Astrocyte (in vitro differentiated cells and primary cell): ENCODE results near the gene KREMEN1. TPM values are rescaled to one million over a fixed set of nuclear protein-coding genes. Genes with fewer than 3 reads are reported as not detected.

Source experiments
- DNase-seq: peaks from one replicate; pipeline ENCODE4 v3.0.0-alpha.2; 2010; ENCODE audit warnings: low read depth
- FAIRE-seq: peaks from 2 replicates; lab custom pipeline; 2011; peaks lifted over from hg19 to GRCh38; lab: Jason Lieb, UNC
- H2AFZ ChIP-seq: 2 replicates; pipeline ENCODE4 v1.6.0; 2012; ENCODE audit warnings: low read depth, low read length, inconsistent platforms
- H3K27ac ChIP-seq: 2 replicates; pipeline ENCODE4 v1.5.1; 2011; ENCODE audit warnings: low read depth, low read length, inconsistent platforms
- H3K27me3 ChIP-seq: 2 replicates; pipeline ENCODE4 v1.6.0; 2011; ENCODE audit warnings: low read length, inconsistent platforms; ENCODE audit not compliant: insufficient read depth
- H3K36me3 ChIP-seq: 2 replicates; pipeline ENCODE4 v1.5.1; 2011; ENCODE audit warnings: low read length, inconsistent platforms; ENCODE audit not compliant: insufficient read depth
- H3K4me1 ChIP-seq: 2 replicates; pipeline ENCODE4 v1.5.1; 2011; ENCODE audit warnings: low read length, inconsistent platforms; ENCODE audit not compliant: insufficient read depth
- H3K4me2 ChIP-seq: 2 replicates; pipeline ENCODE4 v1.6.0; 2012; ENCODE audit warnings: low read length, inconsistent platforms
- H3K4me3 ChIP-seq: 2 replicates; pipeline ENCODE4 v1.5.1; 2011; ENCODE audit warnings: low read depth, mild to moderate bottlenecking, low read length, inconsistent platforms; ENCODE audit not compliant: insufficient read depth
- H3K79me2 ChIP-seq: 2 replicates; pipeline ENCODE4 v1.6.0; 2012; ENCODE audit warnings: mild to moderate bottlenecking, low read length, inconsistent platforms; ENCODE audit not compliant: insufficient read depth
- H3K9ac ChIP-seq: 2 replicates; pipeline ENCODE4 v1.6.0; 2012; ENCODE audit warnings: mild to moderate bottlenecking, low read length, inconsistent platforms
- H3K9me3 ChIP-seq: 2 replicates; pipeline ENCODE4 v1.5.1; 2012; ENCODE audit warnings: low read depth, mild to moderate bottlenecking, low read length, inconsistent platforms; ENCODE audit not compliant: insufficient read depth
- H4K20me1 ChIP-seq: 2 replicates; pipeline ENCODE4 v1.6.0; 2012; ENCODE audit warnings: low read length, inconsistent platforms; ENCODE audit not compliant: insufficient read depth
- H3K27ac Mint-ChIP-seq: one replicate; pipeline ENCODE4 v1.8.0; 2021; ENCODE audit warnings: mild to moderate bottlenecking, mixed read lengths; ENCODE audit not compliant: unreplicated experiment
- H3K27me3 Mint-ChIP-seq: one replicate; pipeline ENCODE4 v1.8.0; 2021; ENCODE audit warnings: low read depth, mixed read lengths; ENCODE audit not compliant: unreplicated experiment
- H3K36me3 Mint-ChIP-seq: one replicate; pipeline ENCODE4 v1.8.0; 2021; ENCODE audit warnings: low read depth, mixed read lengths; ENCODE audit not compliant: unreplicated experiment
- H3K4me1 Mint-ChIP-seq: one replicate; pipeline ENCODE4 v1.8.0; 2021; ENCODE audit warnings: low read depth, mixed read lengths; ENCODE audit not compliant: unreplicated experiment
- H3K4me3 Mint-ChIP-seq: one replicate; pipeline ENCODE4 v1.8.0; 2021; ENCODE audit warnings: mild to moderate bottlenecking, moderate library complexity, mixed read lengths; ENCODE audit not compliant: unreplicated experiment
- H3K9me3 Mint-ChIP-seq: one replicate; pipeline ENCODE4 v1.8.0; 2021; ENCODE audit warnings: mild to moderate bottlenecking, mixed read lengths; ENCODE audit not compliant: unreplicated experiment
- CTCF ChIP-seq: IDR thresholded peaks from 2 replicates; pipeline ENCODE4 v1.5.1; 2011; ENCODE audit warnings: low read depth, mild to moderate bottlenecking, inconsistent platforms, low read length, moderate library complexity; ENCODE audit not compliant: insufficient read depth
- EZH2 ChIP-seq: IDR thresholded peaks from 2 replicates; pipeline ENCODE4 v1.6.1; 2012; ENCODE audit warnings: mild to moderate bottlenecking, low read length, inconsistent platforms; ENCODE audit not compliant: insufficient read depth
- total RNA-seq: library from RNA; stranded (reverse); gene quantifications from 2 replicates; pipeline ENCODE4 v1.2.1, GENCODE V29; 2021

Gene KREMEN1
- total RNA-seq, 1 donor from 2014 or later = 3.3 TPM

DNA sequence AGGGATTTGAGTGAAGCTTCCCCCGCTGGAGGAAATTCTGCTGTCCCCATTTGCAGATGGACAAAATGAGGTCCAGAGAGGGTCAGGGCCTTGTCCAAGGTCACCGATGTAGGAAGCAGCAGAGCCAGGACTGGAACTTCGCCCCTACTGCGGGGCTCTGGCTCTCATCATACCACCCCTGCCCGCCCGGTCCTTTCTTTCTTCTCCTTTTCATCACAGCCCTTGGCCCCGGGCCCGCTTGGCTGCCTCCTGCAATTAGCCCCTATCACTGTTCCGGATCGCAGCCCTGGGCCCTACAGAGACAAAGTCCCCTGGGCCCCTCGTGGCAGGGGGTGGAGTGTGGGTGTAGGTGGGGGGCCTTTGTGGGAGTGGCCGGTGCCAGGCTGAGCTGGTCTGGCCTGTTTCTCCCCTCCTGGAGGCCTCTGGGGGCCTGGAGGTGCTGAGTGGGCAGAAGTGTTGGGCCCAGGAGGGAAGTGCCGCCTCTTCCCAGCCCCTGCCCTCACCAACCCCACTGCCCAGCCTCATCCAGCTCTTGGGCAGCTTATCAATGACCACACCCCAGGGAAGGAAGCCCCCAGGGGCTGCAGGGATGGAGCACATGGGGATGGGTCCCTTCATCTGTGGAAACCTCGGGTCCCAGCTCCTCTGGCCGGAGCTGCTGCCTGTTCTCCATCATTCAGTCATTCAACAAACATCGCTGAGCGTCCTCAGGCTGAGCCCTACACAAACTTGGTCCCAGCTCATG lies 136.2 kb downstream of the KREMEN1 start:
- H3K9me3 ChIP-seq = no peaks in the 10 kb centered on the region
- H3K9me3 Mint-ChIP-seq = no peaks in the 10 kb centered on the region
- no peak overlapping the region for H3K27ac Mint-ChIP-seq
- H3K4me1 Mint-ChIP-seq = no peaks in the 10 kb centered on the region
- no peak overlapping the region for H2AFZ ChIP-seq
- no peak overlapping the region for H3K4me3 ChIP-seq
- H3K79me2 ChIP-seq = no peaks in the 10 kb centered on the region
- DNase-seq (no peak), FAIRE-seq (no peak)
- no peaks in the 10 kb centered on the region for H3K36me3 Mint-ChIP-seq
- H3K27me3 ChIP-seq = peaks cover 10% of the 10 kb centered on the region
- no peak overlapping the region for H3K4me3 Mint-ChIP-seq
- H3K4me2 ChIP-seq = no peak overlapping the region
- no peaks in the 10 kb centered on the region for H4K20me1 ChIP-seq
- no peak overlapping the region for H3K27ac ChIP-seq
- no peak overlapping the region for H3K9ac ChIP-seq
- H3K36me3 ChIP-seq = no peaks in the 10 kb centered on the region
- H3K4me1 ChIP-seq = peaks cover 4% of the 10 kb centered on the region
- peaks cover 37% of the 10 kb centered on the region for H3K27me3 Mint-ChIP-seq
- no peak for TF ChIP-seq EZH2
- no peak for TF ChIP-seq CTCF

DNA sequence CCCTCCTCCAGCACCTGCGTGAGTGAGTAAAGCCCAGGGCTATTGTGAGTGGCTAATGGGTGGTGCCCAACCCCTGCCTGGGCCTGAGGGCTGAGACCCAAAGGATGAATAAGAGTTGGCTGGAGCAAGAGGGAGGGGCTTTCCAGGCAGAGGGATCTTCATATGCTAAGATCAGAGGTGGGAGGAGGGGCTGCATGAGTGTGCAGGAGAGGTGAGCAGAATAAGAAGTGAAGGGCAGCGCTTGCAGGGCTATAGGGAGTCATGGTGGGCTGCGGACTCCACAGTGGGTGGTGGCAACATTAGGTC lies 136.7 kb downstream of the KREMEN1 start:
- no peaks in the 10 kb centered on the region for H3K9me3 Mint-ChIP-seq
- no peak overlapping the region for H3K4me2 ChIP-seq
- FAIRE-seq (no peak), DNase-seq (no peak)
- H3K36me3 Mint-ChIP-seq = no peaks in the 10 kb centered on the region
- no peaks in the 10 kb centered on the region for H3K4me1 Mint-ChIP-seq
- H3K27ac ChIP-seq = no peak overlapping the region
- H3K9me3 ChIP-seq = no peaks in the 10 kb centered on the region
- H3K9ac ChIP-seq = no peak overlapping the region
- no peak overlapping the region for H3K4me3 ChIP-seq
- TF ChIP-seq EZH2 = no peak
- TF ChIP-seq CTCF = no peak
- no peaks in the 10 kb centered on the region for H3K36me3 ChIP-seq
- no peaks in the 10 kb centered on the region for H4K20me1 ChIP-seq
- H3K79me2 ChIP-seq = no peaks in the 10 kb centered on the region
- no peak overlapping the region for H3K4me3 Mint-ChIP-seq
- no peak overlapping the region for H3K27ac Mint-ChIP-seq
- no peak overlapping the region for H2AFZ ChIP-seq
- peaks cover 39% of the 10 kb centered on the region for H3K27me3 Mint-ChIP-seq
- H3K4me1 ChIP-seq = peaks cover 4% of the 10 kb centered on the region
- H3K27me3 ChIP-seq = peaks cover 10% of the 10 kb centered on the region

- Histone ChIP-seq H2AFZ (no peak overlapping the region), H3K9me3 (no peaks in the 10 kb centered on the region), H3K27ac (no peak overlapping the region), H3K27me3 (peaks cover 10% of the 10 kb centered on the region), H3K9ac (no peak overlapping the region), H4K20me1 (no peaks in the 10 kb centered on the region), H3K4me3 (no peak overlapping the region), H3K79me2 (no peaks in the 10 kb centered on the region), H3K4me2 (no peak overlapping the region), H3K4me1 (peaks cover 2% of the 10 kb centered on the region), H3K36me3 (no peaks in the 10 kb centered on the region)
- Mint-ChIP-seq H3K27ac (no peak overlapping the region), H3K27me3 (peaks cover 44% of the 10 kb centered on the region), H3K36me3 (no peaks in the 10 kb centered on the region), H3K4me1 (no peaks in the 10 kb centered on the region), H3K4me3 (no peak overlapping the region), H3K9me3 (no peaks in the 10 kb centered on the region)
- no peak for TF ChIP-seq EZH2
- TF ChIP-seq CTCF = no peak
- FAIRE-seq (no peak), DNase-seq (no peak)
Measured at GRCh38 chr22:29211066-29211465, 138.2 kb downstream of the KREMEN1 start.
